ENCODE measurements around the gene C6orf118. TPM values are rescaled to one million over a fixed set of nuclear protein-coding genes. Genes with fewer than 3 reads are reported as not detected.

The C6orf118 gene
- total and polyA plus RNA-seq, 7 donors, result not detected

GRCh38 chr6:165300422-165300936, 8.9 kb downstream of the C6orf118 start:
- Histone ChIP-seq H3K27me3 (no peaks in the 10 kb centered on the region), H3K4me1 (no peaks in the 10 kb centered on the region), H3K36me3 (no peaks in the 10 kb centered on the region), H3K4me3 (no peak overlapping the region), H3K27ac (no peak overlapping the region), H3K9me3 (peaks cover 0 to 3% (median 0%) of the 10 kb centered on the region in 4 donors)
- no peak for TF ChIP-seq POLR2A (IDR thresholded peaks at IDR 0.05)
- no peak for TF ChIP-seq POLR2AphosphoS5 (IDR thresholded peaks at IDR 0.05)
- no peak for TF ChIP-seq EP300 (IDR thresholded peaks at IDR 0.05)
- TF ChIP-seq, protein P1, sequence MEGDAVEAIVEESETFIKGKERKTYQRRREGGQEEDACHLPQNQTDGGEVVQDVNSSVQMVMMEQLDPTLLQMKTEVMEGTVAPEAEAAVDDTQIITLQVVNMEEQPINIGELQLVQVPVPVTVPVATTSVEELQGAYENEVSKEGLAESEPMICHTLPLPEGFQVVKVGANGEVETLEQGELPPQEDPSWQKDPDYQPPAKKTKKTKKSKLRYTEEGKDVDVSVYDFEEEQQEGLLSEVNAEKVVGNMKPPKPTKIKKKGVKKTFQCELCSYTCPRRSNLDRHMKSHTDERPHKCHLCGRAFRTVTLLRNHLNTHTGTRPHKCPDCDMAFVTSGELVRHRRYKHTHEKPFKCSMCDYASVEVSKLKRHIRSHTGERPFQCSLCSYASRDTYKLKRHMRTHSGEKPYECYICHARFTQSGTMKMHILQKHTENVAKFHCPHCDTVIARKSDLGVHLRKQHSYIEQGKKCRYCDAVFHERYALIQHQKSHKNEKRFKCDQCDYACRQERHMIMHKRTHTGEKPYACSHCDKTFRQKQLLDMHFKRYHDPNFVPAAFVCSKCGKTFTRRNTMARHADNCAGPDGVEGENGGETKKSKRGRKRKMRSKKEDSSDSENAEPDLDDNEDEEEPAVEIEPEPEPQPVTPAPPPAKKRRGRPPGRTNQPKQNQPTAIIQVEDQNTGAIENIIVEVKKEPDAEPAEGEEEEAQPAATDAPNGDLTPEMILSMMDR (IDR thresholded peaks at IDR 0.05), result no peak
- intact Hi-C loops (cut with DNase I), result no loop called here
- WGBS, 2 donors, result 81 to 82% methylated on average over 13 of the region's 13 CpGs
- no peak for DNase-seq

DNA sequence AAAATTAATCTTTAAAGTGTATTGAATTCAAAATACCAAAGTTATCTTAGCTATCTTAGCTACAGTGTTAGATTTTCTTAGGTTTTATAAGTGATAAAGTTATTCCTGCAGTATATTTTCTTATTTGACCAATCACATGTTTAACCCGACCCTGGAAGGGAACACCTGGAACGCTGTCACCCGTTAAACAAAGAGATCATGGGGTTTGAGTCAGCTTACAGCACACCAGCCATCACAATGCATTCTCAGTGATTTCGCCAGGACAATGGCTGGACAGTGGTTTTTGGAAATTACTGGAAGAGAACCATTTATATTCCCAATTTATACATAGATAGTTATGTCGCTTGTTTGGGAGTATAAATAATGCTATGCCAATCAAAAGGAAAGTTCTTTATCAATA, 10.5 kb downstream of the C6orf118 start:
- intact Hi-C loops (cut with DNase I), result no loop called here
- Histone ChIP-seq H3K27ac (no peak overlapping the region), H3K4me3 (no peak overlapping the region), H3K27me3 (no peaks in the 10 kb centered on the region), H3K4me1 (no peaks in the 10 kb centered on the region), H3K9me3 (peaks cover 0 to 3% (median 0%) of the 10 kb centered on the region in 4 donors), H3K36me3 (no peaks in the 10 kb centered on the region)
- DNase-seq, result no peak
- TF ChIP-seq, protein P1 (IDR thresholded peaks at IDR 0.05), result no peak
- 82 to 86% methylated on average over 5 of the region's 5 CpGs for whole genome bisulfite sequencing, 2 donors

- WGBS, 2 donors, result 88 to 89% methylated on average over 6 of the region's 6 CpGs
- peaks cover 0 to 3% (median 0%) of the 10 kb centered on the region in 4 donors for H3K9me3 ChIP-seq
- no peaks in the 10 kb centered on the region for H3K36me3 ChIP-seq
- no peaks in the 10 kb centered on the region for H3K4me1 ChIP-seq
- intact Hi-C loops (cut with DNase I), result no loop called here
- TF ChIP-seq, protein P1 (IDR thresholded peaks at IDR 0.05), result no peak
- TF ChIP-seq POLR2A (IDR thresholded peaks at IDR 0.05), result no peak
- no peak for TF ChIP-seq EP300 (IDR thresholded peaks at IDR 0.05)
- no peak for TF ChIP-seq POLR2AphosphoS5 (IDR thresholded peaks at IDR 0.05)
- no peak overlapping the region for H3K4me3 ChIP-seq
- H3K27ac ChIP-seq, result no peak overlapping the region
- no peaks in the 10 kb centered on the region for H3K27me3 ChIP-seq
- no peak for DNase-seq
These were observed 11.0 kb downstream of the C6orf118 start for GRCh38 chr6:165298402-165298801.

- H3K4me3 ChIP-seq, result no peak overlapping the region
- TF ChIP-seq POLR2A (IDR thresholded peaks at IDR 0.05), result no peak
- TF ChIP-seq POLR2AphosphoS5 (IDR thresholded peaks at IDR 0.05), result no peak
- intact Hi-C loops (cut with DNase I), result no loop called here
- no peaks in the 10 kb centered on the region for H3K36me3 ChIP-seq
- H3K27ac ChIP-seq, result no peak overlapping the region
- peaks cover 0 to 3% (median under 1%) of the 10 kb centered on the region in 4 donors for H3K9me3 ChIP-seq
- no peaks in the 10 kb centered on the region for H3K4me1 ChIP-seq
- 79 to 81% methylated on average over 6 of the region's 6 CpGs for WGBS, 2 donors
- H3K27me3 ChIP-seq, result no peaks in the 10 kb centered on the region
- no peak for DNase-seq
These were observed 16.7 kb downstream of the C6orf118 start for GRCh38 chr6:165292657-165293056.

DNA sequence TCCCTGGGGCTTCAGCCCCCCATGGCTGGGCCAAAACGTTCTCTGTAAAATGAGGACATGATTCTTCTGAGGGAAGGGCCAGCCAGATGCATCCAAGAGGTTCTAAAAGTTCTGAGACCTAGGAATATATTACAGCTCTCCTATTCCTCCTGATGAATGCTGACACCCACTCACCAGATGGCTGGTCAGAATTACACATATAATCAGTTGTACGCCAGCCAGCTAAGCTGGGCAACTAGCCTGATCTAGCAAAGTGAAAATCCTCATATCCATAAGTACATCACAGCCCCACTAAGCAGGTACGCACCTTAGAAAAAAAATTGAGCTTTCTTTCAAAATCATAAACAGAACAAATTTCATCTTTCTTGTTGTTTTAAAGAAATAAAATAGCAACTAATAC, 34.8 kb downstream of the C6orf118 start:
- H3K27ac ChIP-seq, result no peak overlapping the region
- H3K4me1 ChIP-seq, result no peaks in the 10 kb centered on the region
- no peaks in the 10 kb centered on the region for H3K36me3 ChIP-seq
- H3K27me3 ChIP-seq, result no peaks in the 10 kb centered on the region
- no peaks in the 10 kb centered on the region for H3K9me3 ChIP-seq
- no peak for DNase-seq
- 83 to 88% methylated on average over 3 of the region's 3 CpGs for WGBS, 2 donors
- intact Hi-C loops (cut with DNase I), result no loop called here
- no peak overlapping the region for H3K4me3 ChIP-seq
- TF ChIP-seq POLR2AphosphoS5 (IDR thresholded peaks at IDR 0.05) (no peak), EP300 (IDR thresholded peaks at IDR 0.05) (no peak), POLR2A (IDR thresholded peaks at IDR 0.05) (no peak)
- TF ChIP-seq, protein P1 (IDR thresholded peaks at IDR 0.05), result no peak

Measured in sigmoid colon (tissue), 7 donors.